Stimulated activated CD8-positive, alpha-beta memory T cell treated with anti-CD3 and anti-CD28 coated beads, Interleukin-4, amount 100 ng/mL, for 4 hours (primary cell): ENCODE measurements around the gene QKI.
"Not testable (repeated sequence)": the region's sequence is repeated elsewhere in the genome, so short reads cannot be mapped to it uniquely, and the experiment has no call there.

Experiments used
- DNase-seq, 2 donors: peaks; one replicate each; pipeline ENCODE4 v3.0.0-alpha.2; 2020; ENCODE audit warnings: low read depth in 2 of 2, low spot score in 1 of 2

Gene QKI

GRCh38 chr6:163438298-163438939 lies 23.9 kb downstream of the QKI start:
- no peak for DNase-seq

- no peak for DNase-seq
Observed at GRCh38 chr6:163438940-163439335, 24.4 kb downstream of the QKI start.

GRCh38 chr6:163439390-163439789 lies 24.9 kb downstream of the QKI start:
- DNase-seq: not testable (repeated sequence)

GRCh38 chr6:163439997-163440396 lies 25.5 kb downstream of the QKI start:
- DNase-seq: no peak

GRCh38 chr6:163442336-163442735 lies 27.8 kb downstream of the QKI start:
- no peak for DNase-seq

GRCh38 chr6:163444077-163444476 lies 29.6 kb downstream of the QKI start:
- no peak for DNase-seq

- DNase-seq: no peak
Observed at GRCh38 chr6:163446549-163446948, 32.0 kb downstream of the QKI start.

GRCh38 chr6:163449076-163449475 lies 34.6 kb downstream of the QKI start:
- no peak for DNase-seq

GRCh38 chr6:163454425-163454824 lies 39.9 kb downstream of the QKI start:
- DNase-seq: no peak

- no peak for DNase-seq
Observed at GRCh38 chr6:163455552-163455951, 41.0 kb downstream of the QKI start.

GRCh38 chr6:163457637-163458561 lies 43.4 kb downstream of the QKI start:
- no peak for DNase-seq

GRCh38 chr6:163459007-163459406 lies 44.5 kb downstream of the QKI start:
- no peak for DNase-seq

GRCh38 chr6:163459536-163459935 lies 45.0 kb downstream of the QKI start:
- DNase-seq: no peak

GRCh38 chr6:163460307-163460782 lies 45.8 kb downstream of the QKI start:
- DNase-seq: no peak

GRCh38 chr6:163461696-163462095 lies 47.2 kb downstream of the QKI start:
- no peak for DNase-seq

GRCh38 chr6:163463180-163463579 lies 48.7 kb downstream of the QKI start:
- DNase-seq: no peak

GRCh38 chr6:163463795-163464194 lies 49.3 kb downstream of the QKI start:
- no peak for DNase-seq

- no peak for DNase-seq
Observed at GRCh38 chr6:163466839-163467390, 52.4 kb downstream of the QKI start.

GRCh38 chr6:163468738-163469137 lies 54.2 kb downstream of the QKI start:
- DNase-seq: no peak

GRCh38 chr6:163469459-163469985 lies 55.0 kb downstream of the QKI start:
- no peak for DNase-seq

GRCh38 chr6:163470611-163471010 lies 56.1 kb downstream of the QKI start:
- no peak for DNase-seq

- DNase-seq: no peak
Observed at GRCh38 chr6:163474581-163474980, 60.1 kb downstream of the QKI start.
